H9 (cell line): ENCODE data around the gene FHL1. TPM values are rescaled to one million over a fixed set of nuclear protein-coding genes. Genes with fewer than 3 reads are reported as not detected.

ENCODE experiments used
- DNase-seq: peaks from one replicate; pipeline ENCODE4 v3.0.0-alpha.2; 2017
- H2AFZ ChIP-seq: one replicate; pipeline ENCODE4 v1.6.1; 2013; ENCODE audit warnings: mild to moderate bottlenecking, low read length, control low read depth, moderate library complexity
- H2AK5ac ChIP-seq: 2 replicates; pipeline ENCODE4 v1.6.1; 2013; ENCODE audit warnings: low read length, control low read depth, mixed read lengths; ENCODE audit not compliant: insufficient read length
- H2BK120ac ChIP-seq: one replicate; pipeline ENCODE4 v1.6.1; 2013; ENCODE audit warnings: low read depth, mild to moderate bottlenecking, low read length, control low read depth, inconsistent platforms; ENCODE audit not compliant: poor library complexity, severe bottlenecking
- H2BK12ac ChIP-seq: 2 replicates; pipeline ENCODE4 v1.6.1; 2013; ENCODE audit warnings: low read length, control low read depth, mixed read lengths, low read depth; ENCODE audit not compliant: insufficient read length
- H2BK15ac ChIP-seq: 2 replicates; pipeline ENCODE4 v1.6.1; 2013; ENCODE audit warnings: low read depth, low read length, control low read depth
- H2BK20ac ChIP-seq: one replicate; pipeline ENCODE4 v1.6.1; 2013; ENCODE audit warnings: low read depth, mild to moderate bottlenecking, low read length, control low read depth, inconsistent platforms; ENCODE audit not compliant: poor library complexity, severe bottlenecking
- H2BK5ac ChIP-seq: 2 replicates; pipeline ENCODE4 v1.6.1; 2013; ENCODE audit warnings: low read length, control low read depth, mixed read lengths; ENCODE audit not compliant: insufficient read length
- H3K14ac ChIP-seq: 2 replicates; pipeline ENCODE4 v1.6.1; 2013; ENCODE audit warnings: low read length, control low read depth; ENCODE audit not compliant: insufficient read depth
- H3K18ac ChIP-seq: 2 replicates; pipeline ENCODE4 v1.6.1; 2013; ENCODE audit warnings: low read depth, mild to moderate bottlenecking, mixed read lengths, low read length, control low read depth; ENCODE audit not compliant: insufficient read length
- H3K23ac ChIP-seq: 2 replicates; pipeline ENCODE4 v1.6.1; 2013; ENCODE audit warnings: low read length, control low read depth, mixed read lengths, low read depth; ENCODE audit not compliant: insufficient read length
- H3K23me2 ChIP-seq: 2 replicates; pipeline ENCODE4 v1.6.1; 2013; ENCODE audit warnings: low read depth, mild to moderate bottlenecking, mixed read lengths, low read length, control low read depth; ENCODE audit not compliant: insufficient read length, poor library complexity, severe bottlenecking
- H3K27ac ChIP-seq: 2 replicates; pipeline ENCODE4 v1.5.1; 2013; ENCODE audit warnings: low read length, control low read depth, mixed read lengths, low read depth; ENCODE audit not compliant: insufficient read length
- H3K27me3 ChIP-seq: 2 replicates; pipeline ENCODE4 v1.6.1; 2013; ENCODE audit warnings: low read length, control low read depth, inconsistent platforms; ENCODE audit not compliant: insufficient read depth
- H3K4ac ChIP-seq: 2 replicates; pipeline ENCODE4 v1.6.1; 2013; ENCODE audit warnings: low read depth, mild to moderate bottlenecking, control low read depth, inconsistent platforms, low read length, moderate library complexity
- H3K4me1 ChIP-seq: 2 replicates; pipeline ENCODE4 v1.6.1; 2013; ENCODE audit warnings: low read length, control low read depth, inconsistent platforms; ENCODE audit not compliant: insufficient read depth
- H3K4me2 ChIP-seq: 2 replicates; pipeline ENCODE4 v1.6.1; 2013; ENCODE audit warnings: low read length, control low read depth, mixed read lengths; ENCODE audit not compliant: insufficient read length, insufficient read depth
- H3K56ac ChIP-seq: 2 replicates; pipeline ENCODE4 v1.6.1; 2013; ENCODE audit warnings: low read depth, mild to moderate bottlenecking, mixed read lengths, low read length, control low read depth; ENCODE audit not compliant: insufficient read length
- H3K79me1 ChIP-seq: 2 replicates; pipeline ENCODE4 v1.6.1; 2013; ENCODE audit warnings: low read depth, mild to moderate bottlenecking, moderate library complexity, low read length, control low read depth, inconsistent platforms; ENCODE audit not compliant: insufficient read depth, poor library complexity, severe bottlenecking
- H3K79me2 ChIP-seq: 2 replicates; pipeline ENCODE4 v1.6.1; 2013; ENCODE audit warnings: low read length, control low read depth, inconsistent platforms; ENCODE audit not compliant: insufficient read depth
- H3K9ac ChIP-seq: 2 replicates; pipeline ENCODE4 v1.6.1; 2013; ENCODE audit warnings: low read length, control low read depth, mixed read lengths; ENCODE audit not compliant: insufficient read length; ENCODE audit errors: extremely low read depth
- H3K9me3 ChIP-seq: one replicate; pipeline ENCODE4 v1.6.1; 2013; ENCODE audit warnings: low read depth, low read length, inconsistent platforms; ENCODE audit not compliant: control insufficient read depth
- H3T11ph ChIP-seq: one replicate; pipeline ENCODE4 v1.6.1; 2013; ENCODE audit warnings: mild to moderate bottlenecking, low read length, control low read depth, inconsistent platforms
- H4K20me1 ChIP-seq: one replicate; pipeline ENCODE4 v1.6.1; 2013; ENCODE audit not compliant: control insufficient read depth, insufficient read length, insufficient read depth
- H4K5ac ChIP-seq: 2 replicates; pipeline ENCODE4 v1.6.1; 2013; ENCODE audit warnings: low read depth, mild to moderate bottlenecking, mixed read lengths, low read length, control low read depth; ENCODE audit not compliant: insufficient read length
- H4K8ac ChIP-seq: replicated peaks from 2 replicates; pipeline ENCODE4 v1.6.1; 2013; ENCODE audit warnings: low read length, control low read depth, mixed read lengths, low read depth; ENCODE audit not compliant: insufficient read length
- H4K91ac ChIP-seq: 2 replicates; pipeline ENCODE4 v1.6.1; 2013; ENCODE audit warnings: low read depth, mild to moderate bottlenecking, moderate library complexity, mixed read lengths, low read length, control low read depth; ENCODE audit not compliant: insufficient read length
- H3K27ac Mint-ChIP-seq, 3 experiments: 2 replicates in 2 of 3; 3 replicates in 1 of 3; pipeline ENCODE4 v1.8.0; 2020 to 2021; ENCODE audit warnings: mixed read lengths in 3 of 3, mild to moderate bottlenecking in 1 of 3, moderate library complexity in 1 of 3
- H3K27me3 Mint-ChIP-seq: 2 replicates; pipeline ENCODE4 v1.8.0; 2021; ENCODE audit warnings: low read depth, mild to moderate bottlenecking, moderate library complexity, mixed read lengths
- H3K36me3 Mint-ChIP-seq, 3 experiments: 2 replicates in 2 of 3; 3 replicates in 1 of 3; pipeline ENCODE4 v1.8.0; 2020 to 2021; ENCODE audit warnings: low read depth in 3 of 3, mixed read lengths in 3 of 3; ENCODE audit not compliant: insufficient read depth in 1 of 3
- H3K4me1 Mint-ChIP-seq, 2 experiments: 2 replicates each; pipeline ENCODE4 v1.8.0; 2020; ENCODE audit warnings: mixed read lengths in 2 of 2
- H3K4me3 Mint-ChIP-seq, 2 experiments: 2 replicates in 1 of 2; 3 replicates in 1 of 2; pipeline ENCODE4 v1.8.0; 2020 to 2021; ENCODE audit warnings: mild to moderate bottlenecking in 2 of 2, mixed read lengths in 2 of 2, moderate library complexity in 1 of 2
- H3K9me3 Mint-ChIP-seq, 2 experiments: 2 replicates in 1 of 2; 3 replicates in 1 of 2; pipeline ENCODE4 v1.8.0; 2020; ENCODE audit warnings: mild to moderate bottlenecking in 2 of 2, mixed read lengths in 2 of 2, moderate library complexity in 1 of 2
- WGBS: extraction: QIAGEN DNeasy Blood & Tissue Kit; methylation state at CpG from one replicate; pipeline ENCODE4 v1.1.7; 2013; ENCODE audit warnings: missing lambda C conversion rate, low lambda C conversion rate, mixed read lengths; ENCODE audit not compliant: insufficient read length; ENCODE audit errors: extremely low coverage; 5-methylcytosine and 5-hydroxymethylcytosine counted together
- total RNA-seq: library from RNA; stranded (reverse); gene quantifications from 2 replicates; pipeline ENCODE4 v1.2.1, GENCODE V29; 2021
- TF ChIP-seq, protein P1 (sequence below): fragments of 200-600 bp; sonication (generic); conservative IDR thresholded peaks from 3 replicates; pipeline ENCODE4 v1.8.0; 2021; ENCODE audit warnings: antibody characterized with exemption, mild to moderate bottlenecking

FHL1 gene
- total RNA-seq, 1 experiment from 2014 or later = 20.0 TPM

DNA sequence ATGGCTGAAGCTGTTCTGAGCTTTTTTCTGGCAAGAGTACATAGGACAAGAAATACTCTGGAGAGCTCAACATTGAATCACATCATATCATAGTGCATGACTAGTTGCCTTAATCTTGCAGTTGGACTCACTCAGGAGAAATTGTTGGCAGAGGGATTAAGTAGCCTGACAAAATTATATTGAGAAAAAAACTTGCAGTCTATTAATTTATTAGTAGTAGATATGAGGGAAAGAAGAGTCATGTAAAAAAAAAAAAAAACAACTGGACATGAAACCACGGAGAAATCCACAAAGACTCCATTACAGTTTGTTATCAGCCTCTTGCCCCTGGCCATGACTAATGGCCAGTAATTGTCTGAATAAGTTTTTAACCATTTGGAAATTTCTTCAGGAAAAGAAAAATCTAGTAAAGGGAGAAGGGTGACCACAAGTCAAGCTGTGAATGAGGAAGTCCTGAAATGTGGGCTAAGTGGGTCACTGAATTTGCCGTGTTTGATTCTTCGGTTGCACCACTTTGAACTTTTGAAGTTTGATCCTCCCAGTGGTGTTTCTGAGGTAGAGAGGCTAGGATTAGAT, 45.6 kb downstream of the FHL1 start:
- Histone ChIP-seq H3K23me2 (no peaks in the 10 kb centered on the region), H2BK20ac (no peak overlapping the region), H4K20me1 (no peaks in the 10 kb centered on the region), H3K56ac (no peak overlapping the region), H4K91ac (no peak overlapping the region), H4K8ac (no peak overlapping the region), H3K18ac (no peak overlapping the region), H3K4me2 (no peak overlapping the region), H2BK12ac (no peak overlapping the region), H3K9ac (no peak overlapping the region), H3T11ph (no peak overlapping the region), H3K27me3 (no peaks in the 10 kb centered on the region), H3K79me2 (no peaks in the 10 kb centered on the region), H3K4ac (no peak overlapping the region), H3K79me1 (no peaks in the 10 kb centered on the region), H3K9me3 (peaks cover 51% of the 10 kb centered on the region), H3K27ac (no peak overlapping the region), H2BK120ac (no peak overlapping the region), H2BK15ac (no peak overlapping the region), H3K23ac (no peak overlapping the region), H4K5ac (no peak overlapping the region), H2BK5ac (no peak overlapping the region), H3K14ac (no peak overlapping the region), H3K4me1 (no peaks in the 10 kb centered on the region), H2AFZ (no peak overlapping the region), H2AK5ac (no peak overlapping the region)
- H3K27me3 Mint-ChIP-seq = no peaks in the 10 kb centered on the region; the same call in 1 of the 2 replicates
- peaks cover 0 to 9% (median 4%) of the 10 kb centered on the region in 3 experiments; a peak in 4 of 7 replicates for H3K36me3 Mint-ChIP-seq
- no peak overlapping the region for H3K27ac Mint-ChIP-seq
- no peak overlapping the region for H3K4me3 Mint-ChIP-seq
- peaks cover 69 to 70% of the 10 kb centered on the region in 2 experiments for H3K9me3 Mint-ChIP-seq
- WGBS = no CpG with 5 or more reads among the region's 3 CpGs
- TF ChIP-seq, protein P1, sequence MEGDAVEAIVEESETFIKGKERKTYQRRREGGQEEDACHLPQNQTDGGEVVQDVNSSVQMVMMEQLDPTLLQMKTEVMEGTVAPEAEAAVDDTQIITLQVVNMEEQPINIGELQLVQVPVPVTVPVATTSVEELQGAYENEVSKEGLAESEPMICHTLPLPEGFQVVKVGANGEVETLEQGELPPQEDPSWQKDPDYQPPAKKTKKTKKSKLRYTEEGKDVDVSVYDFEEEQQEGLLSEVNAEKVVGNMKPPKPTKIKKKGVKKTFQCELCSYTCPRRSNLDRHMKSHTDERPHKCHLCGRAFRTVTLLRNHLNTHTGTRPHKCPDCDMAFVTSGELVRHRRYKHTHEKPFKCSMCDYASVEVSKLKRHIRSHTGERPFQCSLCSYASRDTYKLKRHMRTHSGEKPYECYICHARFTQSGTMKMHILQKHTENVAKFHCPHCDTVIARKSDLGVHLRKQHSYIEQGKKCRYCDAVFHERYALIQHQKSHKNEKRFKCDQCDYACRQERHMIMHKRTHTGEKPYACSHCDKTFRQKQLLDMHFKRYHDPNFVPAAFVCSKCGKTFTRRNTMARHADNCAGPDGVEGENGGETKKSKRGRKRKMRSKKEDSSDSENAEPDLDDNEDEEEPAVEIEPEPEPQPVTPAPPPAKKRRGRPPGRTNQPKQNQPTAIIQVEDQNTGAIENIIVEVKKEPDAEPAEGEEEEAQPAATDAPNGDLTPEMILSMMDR = no peak
- H3K4me1 Mint-ChIP-seq = no peaks in the 10 kb centered on the region
- no peak for DNase-seq
